Bronchial epithelial cell (primary cell): Measurements from ENCODE around the gene GMNN. TPM values are rescaled to one million over a fixed set of nuclear protein-coding genes. Genes with fewer than 3 reads are reported as not detected.

Experiments used
- DNase-seq: peaks from one replicate; pipeline ENCODE4 v3.0.0-alpha.2; 2010; ENCODE audit warnings: low read depth
- FAIRE-seq: peaks from 2 replicates; lab custom pipeline; 2011; peaks lifted over from hg19 to GRCh38; lab: Jason Lieb, UNC
- H3K27me3 ChIP-seq: 2 replicates; pipeline ENCODE4 v1.5.1; 2011; ENCODE audit warnings: low read length; ENCODE audit not compliant: control insufficient read depth, insufficient read depth
- H3K36me3 ChIP-seq: 2 replicates; pipeline ENCODE4 v1.5.1; 2011; ENCODE audit warnings: low read length; ENCODE audit not compliant: control insufficient read depth, insufficient read depth
- H3K4me3 ChIP-seq: 2 replicates; pipeline ENCODE4 v1.5.1; 2011; ENCODE audit warnings: mild to moderate bottlenecking, low read depth, low read length, control low read depth
- CTCF ChIP-seq: IDR thresholded peaks from 2 replicates; pipeline ENCODE4 v1.5.1; 2011; ENCODE audit warnings: mild to moderate bottlenecking, moderate library complexity, low read length, control low read depth, inconsistent platforms; ENCODE audit not compliant: insufficient read depth, severe bottlenecking
- total RNA-seq: library from RNA; depleted of rRNA; stranded (reverse); fragments of >200 nt; gene quantifications from 2 replicates; pipeline ENCODE4 v1.2.1, GENCODE V29; 2014

The GMNN gene
- total RNA-seq, 1 donor from 2014 or later: 6.1 TPM

- H3K36me3 ChIP-seq: no peaks in the 10 kb centered on the region
- TF ChIP-seq CTCF: peak; percentile 34
- no peak overlapping the region for H3K4me3 ChIP-seq
- no peaks in the 10 kb centered on the region for H3K27me3 ChIP-seq
- peak; percentile 56 for DNase-seq
- no peak for FAIRE-seq
Observed at GRCh38 chr6:24766680-24767462, 7.9 kb upstream of the GMNN start.

DNA sequence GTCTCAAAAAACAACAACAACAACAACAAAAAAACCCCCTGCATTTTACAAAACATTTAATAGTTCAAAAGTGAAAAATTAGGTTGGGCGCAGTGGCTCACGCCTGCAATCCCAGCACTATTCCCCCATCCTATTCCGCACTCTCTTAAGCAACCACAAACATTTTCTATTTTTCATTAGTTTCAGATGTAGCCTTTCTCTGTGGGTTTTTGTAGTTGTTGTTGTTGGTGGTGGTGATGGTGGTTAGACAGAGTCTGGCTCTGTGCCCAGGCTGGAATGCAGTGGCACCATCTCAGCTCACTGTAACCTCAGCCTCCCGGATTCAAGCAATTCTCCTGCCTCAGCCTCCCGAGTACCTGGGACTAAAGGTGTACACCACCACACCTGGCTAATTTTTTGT lies 6.4 kb upstream of the GMNN start:
- FAIRE-seq: no peak
- H3K4me3 ChIP-seq: no peak overlapping the region
- TF ChIP-seq CTCF: no peak

GRCh38 chr6:24775520-24776058 lies 852 bp downstream of the GMNN start:
- Histone ChIP-seq H3K36me3 (no peaks in the 10 kb centered on the region), H3K27me3 (no peaks in the 10 kb centered on the region), H3K4me3 (peak overlapping the region; percentile 100)
- FAIRE-seq (no peak), DNase-seq (peak; percentile 65)
- TF ChIP-seq CTCF: no peak

More for the DNA sequence above, 6.4 kb upstream of the GMNN start:
- no peak for DNase-seq
- Histone ChIP-seq H3K36me3 (no peaks in the 10 kb centered on the region), H3K27me3 (no peaks in the 10 kb centered on the region)

GRCh38 chr6:24777227-24777626 lies 2.5 kb downstream of the GMNN start:
- Histone ChIP-seq H3K27me3 (no peaks in the 10 kb centered on the region), H3K4me3 (no peak overlapping the region), H3K36me3 (peaks cover 3% of the 10 kb centered on the region)
- DNase-seq: no peak
- FAIRE-seq: no peak
- TF ChIP-seq CTCF: no peak

- Histone ChIP-seq H3K4me3 (no peak overlapping the region), H3K36me3 (peaks cover 3% of the 10 kb centered on the region), H3K27me3 (no peaks in the 10 kb centered on the region)
- no peak for FAIRE-seq
- no peak for DNase-seq
- no peak for TF ChIP-seq CTCF
Observed at GRCh38 chr6:24778121-24778520, 3.4 kb downstream of the GMNN start.
